SIG-M5 (cell line): ENCODE results near the gene BLVRA.
"Not testable (repeated sequence)": the region's sequence is repeated elsewhere in the genome, so short reads cannot be mapped to it uniquely, and the experiment has no call there.

ENCODE experiments used
- DNase-seq: peaks from one replicate; lab custom pipeline; 2025; lab: John Stamatoyannopoulos, UW

The BLVRA gene

DNA sequence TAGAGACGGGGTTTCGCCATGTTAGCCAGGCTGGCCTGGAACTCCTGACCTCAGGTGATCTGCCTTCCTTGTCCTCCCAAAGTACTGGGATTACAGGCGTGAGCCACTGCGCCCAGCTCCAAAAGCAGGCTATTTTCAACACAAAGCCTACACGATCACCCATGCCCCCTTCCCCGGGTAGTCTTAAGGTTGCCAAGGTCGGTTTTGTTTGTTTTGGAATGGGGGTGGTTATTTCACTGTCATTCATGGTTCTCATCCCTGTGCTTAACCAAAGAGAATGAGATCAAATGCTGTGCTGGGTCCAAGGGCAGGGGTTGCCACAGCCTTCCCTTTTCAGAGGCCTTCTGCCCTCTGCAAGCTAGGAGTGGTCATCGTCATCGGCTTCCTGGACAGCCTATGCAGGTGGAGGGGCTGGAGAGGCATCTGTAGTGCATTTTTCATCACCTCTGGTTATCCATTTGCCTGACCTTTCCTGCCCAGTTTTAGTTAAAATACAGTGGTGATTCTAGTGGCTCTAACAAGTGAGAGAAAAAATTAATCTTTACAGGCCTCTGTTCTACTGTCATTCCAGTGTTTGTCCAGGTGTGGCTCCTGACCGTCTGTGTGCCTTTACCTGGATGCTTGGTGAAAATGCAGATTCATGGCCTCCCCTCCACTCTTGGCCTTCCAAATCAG is 11.4 kb downstream of the BLVRA start:
- no peak for DNase-seq

DNA sequence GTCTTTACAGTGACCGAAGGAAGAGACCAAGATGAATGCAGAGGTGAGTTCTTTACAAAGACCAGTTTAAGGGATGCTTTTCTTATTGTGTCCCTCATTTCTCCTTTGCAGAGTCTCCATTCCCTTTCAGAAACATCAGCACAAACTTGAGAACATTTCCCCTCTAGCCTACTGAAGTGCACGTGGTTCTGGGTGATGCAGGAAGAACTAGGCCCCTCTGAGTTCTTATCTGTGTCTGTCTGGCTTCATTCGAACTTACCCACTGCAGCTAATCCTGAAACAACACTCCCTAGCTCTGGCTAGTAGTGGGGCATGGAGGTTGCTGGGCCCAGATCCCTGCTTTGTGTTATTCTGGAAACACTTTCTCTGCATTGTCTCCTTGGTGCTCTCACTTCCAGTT is 12.6 kb downstream of the BLVRA start:
- DNase-seq, result no peak

DNA sequence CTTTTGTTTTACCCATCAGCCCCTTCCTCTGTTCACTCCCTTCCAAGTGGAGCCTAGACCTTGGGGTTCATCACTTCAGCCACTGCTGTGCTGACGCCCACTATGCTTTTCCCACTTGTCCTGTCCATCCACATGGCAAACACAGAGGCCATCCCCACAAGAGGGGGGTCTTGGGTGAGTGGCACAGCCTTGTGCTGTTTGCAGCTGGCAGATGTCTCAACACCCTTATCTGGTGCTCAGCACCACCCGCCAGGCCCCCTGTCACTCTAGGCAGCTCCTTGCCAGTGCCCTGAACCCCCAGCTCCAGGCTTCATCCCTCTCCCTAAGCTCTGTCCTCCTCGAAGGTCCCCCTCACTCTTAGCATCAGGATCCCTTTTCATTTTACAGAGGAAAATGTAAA is 13.1 kb downstream of the BLVRA start:
- no peak for DNase-seq

DNA sequence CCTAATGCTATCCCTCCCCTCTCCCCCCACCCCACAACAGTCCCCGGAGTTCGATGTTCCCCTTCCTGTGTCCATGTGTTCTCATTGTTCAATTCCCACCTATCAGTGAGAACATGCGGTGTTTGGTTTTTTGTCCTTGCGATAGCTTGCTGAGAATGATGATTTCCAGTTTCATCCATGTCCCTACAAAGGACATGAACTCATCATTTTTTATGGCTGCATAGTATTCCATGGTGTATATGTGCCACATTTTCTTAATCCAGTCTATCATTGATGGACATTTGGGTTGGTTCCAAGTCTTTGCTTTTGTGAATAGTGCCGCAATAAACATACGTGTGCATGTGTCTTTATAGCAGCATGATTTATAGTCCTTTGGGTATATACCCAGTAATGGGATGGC is 14.8 kb downstream of the BLVRA start:
- not testable (repeated sequence) for DNase-seq

DNA sequence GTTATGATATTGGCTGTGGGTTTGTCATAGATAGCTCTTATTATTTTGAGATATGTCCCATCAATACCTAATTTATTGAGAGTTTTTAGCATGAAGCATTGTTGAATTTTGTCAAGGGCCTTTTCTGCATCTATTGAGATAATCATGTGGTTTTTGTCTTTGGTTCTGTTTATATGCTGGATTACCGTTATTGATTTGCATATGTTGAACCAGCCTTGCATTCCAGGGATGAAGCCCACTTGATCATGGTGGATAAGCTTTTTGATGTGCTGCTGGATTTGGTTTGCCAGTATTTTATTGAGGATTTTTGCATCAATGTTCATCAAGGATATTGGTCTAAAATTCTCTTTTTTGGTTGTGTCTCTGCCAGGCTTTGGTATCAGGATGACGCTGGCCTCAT is 16.8 kb downstream of the BLVRA start:
- not testable (repeated sequence) for DNase-seq

DNA sequence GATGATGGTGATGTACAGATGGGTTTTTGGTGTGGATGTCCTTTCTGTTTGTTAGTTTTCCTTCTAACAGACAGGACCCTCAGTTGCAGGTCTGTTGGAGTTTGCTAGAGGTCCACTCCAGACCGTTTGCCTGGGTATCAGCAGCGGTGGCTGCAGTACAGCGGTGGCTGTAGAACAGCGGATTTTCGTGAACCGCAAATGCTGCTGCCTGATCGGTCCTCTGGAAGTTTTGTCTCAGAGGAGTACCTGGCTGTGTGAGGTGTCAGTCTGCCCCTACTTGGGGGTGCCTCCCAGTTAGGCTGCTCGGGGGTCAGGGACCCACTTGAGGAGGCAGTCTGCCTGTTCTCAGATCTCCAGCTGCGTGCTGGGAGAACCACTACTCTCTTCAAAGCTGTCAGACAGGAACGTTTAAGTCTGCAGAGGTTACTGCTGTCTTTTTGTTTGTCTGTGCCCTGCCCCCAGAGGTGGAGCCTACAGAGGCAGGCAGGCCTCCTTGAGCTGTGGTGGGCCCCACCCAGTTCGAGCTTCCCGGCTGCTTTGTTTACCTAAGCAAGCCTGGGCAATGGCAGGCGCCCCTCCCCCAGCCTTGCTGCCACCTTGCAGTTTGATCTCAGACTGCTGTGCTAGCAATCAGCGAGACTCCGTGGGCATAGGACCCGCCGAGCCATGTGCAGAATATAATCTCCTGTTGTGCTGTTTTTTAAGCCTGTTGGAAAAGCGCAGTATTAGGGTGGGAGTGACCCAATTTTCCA is 20.0 kb downstream of the BLVRA start:
- not testable (repeated sequence) for DNase-seq

DNA sequence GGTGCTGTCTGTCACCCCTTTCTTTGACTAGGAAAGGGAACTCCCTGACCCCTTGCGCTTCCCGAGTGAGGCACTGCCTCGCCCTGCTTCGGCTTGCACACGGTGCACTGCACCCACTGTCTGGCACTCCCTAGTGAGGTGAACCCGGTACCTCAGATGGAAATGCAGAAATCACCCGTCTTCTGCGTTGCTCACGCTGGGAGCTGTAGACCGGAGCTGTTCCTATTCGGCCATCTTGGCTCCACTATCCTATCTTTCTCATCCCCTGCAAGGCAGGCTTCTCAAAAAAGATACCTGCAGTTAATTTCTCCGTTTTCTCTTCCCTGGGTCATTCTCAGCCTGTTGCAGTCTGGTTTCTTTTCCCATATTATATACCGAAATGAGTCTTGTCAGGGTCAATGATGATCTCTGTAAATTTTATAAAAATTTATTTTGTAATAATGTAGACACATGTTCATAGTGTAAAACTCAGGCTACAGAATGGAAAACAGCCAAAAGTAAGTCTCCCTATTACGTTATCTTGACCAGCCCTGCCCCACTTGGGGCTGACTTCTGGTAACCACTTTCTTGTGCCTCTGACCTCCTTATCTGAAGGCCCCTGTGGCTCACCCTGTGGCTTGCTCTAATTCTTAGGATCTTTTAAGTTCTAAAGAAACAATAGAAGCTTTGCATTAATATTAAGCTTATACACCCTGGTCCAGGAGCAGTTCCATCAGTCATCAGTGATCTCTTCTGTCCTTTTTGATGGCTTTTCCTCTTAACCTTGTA is 20.7 kb downstream of the BLVRA start:
- no peak for DNase-seq

DNA sequence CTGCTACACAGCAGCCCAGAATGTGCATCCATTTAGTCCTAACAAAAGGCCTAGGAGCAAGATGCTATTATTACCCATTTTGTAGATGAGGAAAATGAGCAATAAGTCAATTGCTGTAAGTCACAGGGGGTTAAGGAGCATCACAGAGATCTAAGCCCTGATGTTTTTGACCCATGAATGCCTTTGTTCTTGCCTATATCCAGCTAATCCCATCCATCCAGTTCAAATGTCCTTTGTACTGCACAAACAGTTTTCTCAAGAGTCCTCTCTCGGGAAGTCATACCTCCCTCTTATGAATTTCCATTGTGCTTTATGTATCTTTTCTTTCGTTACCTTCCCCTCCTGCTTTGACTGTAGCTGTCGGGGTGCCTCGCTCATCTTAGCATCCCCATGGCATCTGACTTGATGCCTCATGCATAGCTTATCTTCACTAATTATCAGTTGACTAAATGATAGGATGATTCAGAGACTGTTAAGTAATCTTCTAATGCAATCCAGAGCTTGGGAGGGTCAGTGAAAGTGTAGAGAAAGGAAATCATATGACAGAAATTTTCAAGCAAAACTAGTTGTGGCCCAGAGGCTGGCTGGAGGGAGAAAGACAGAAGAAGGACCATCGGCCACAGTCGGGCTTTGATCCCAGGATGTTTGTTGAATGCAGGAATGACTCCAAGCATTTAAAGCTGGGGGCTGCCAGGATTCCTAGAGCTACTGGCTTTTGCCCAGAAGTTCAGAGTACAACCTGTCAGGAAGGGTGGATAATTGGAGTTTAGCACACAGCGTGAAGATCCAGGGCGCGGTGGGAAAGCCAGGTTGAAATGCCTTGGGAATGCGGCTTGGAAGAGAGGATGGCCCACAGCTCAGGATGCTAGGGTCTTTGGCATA is 23.5 kb downstream of the BLVRA start:
- peak; percentile 10 for DNase-seq

DNA sequence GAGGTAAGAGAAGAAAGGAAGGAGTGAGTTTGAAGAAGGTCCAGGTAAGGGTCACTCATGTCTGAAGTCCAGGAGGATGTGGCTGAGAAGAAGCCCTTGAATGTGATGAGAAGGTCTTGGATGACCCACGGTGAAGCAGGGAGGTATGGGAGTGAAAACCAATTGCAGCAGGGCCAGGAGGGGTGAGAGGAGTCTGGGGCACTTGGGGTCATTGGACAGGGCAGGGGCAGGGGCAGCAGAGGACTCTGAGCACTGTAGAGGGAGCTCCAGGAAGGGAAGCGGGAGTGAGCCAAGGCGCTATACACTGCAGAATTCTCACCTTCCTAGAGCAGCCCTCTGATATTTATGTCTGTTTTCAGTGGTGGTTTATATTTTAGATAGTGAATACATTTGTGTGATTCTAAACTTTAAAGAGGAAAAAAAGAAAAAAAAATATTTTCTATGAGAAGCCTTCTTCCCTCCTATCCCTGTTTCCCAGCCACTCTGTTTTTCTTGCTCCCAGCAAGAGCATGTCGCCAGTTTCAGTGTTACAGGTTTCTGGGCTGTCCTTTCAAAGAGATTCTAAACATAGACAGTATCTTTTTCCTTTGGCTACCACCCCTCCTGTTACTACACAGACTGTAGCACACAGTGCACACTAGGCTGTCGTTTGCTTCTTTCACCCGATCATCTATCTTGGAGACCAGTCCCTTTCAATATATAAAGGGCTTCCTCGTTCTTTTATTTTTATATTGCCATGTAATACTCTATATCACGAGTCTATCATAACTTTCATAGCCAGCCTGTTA is 24.5 kb downstream of the BLVRA start:
- no peak for DNase-seq

DNA sequence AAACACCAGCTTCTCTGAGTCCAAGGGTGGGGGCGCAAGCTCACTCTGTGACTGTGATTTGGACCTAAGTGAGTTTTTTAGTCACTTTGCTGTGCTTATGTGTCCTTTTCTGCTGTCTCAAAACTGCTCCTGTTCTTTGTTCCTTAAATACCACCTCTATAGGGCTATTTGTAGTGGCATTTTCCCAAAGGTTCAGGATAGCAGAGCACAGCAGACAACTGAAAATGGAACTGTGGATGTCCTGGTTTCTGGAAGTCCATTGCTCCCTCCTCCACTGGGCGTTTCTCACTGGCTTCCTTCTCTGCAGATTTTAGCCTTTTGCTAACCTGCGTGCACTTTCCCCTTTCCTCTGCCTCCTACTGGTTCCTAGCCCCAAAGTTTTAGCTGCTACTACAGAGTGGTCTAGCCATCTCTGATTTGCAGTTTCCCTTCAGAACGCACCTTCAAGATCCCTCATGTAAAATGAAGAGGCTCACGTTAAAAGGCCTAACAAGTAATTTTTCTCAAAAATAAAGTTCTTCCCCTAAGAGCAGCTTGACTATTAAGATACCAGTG is 25.6 kb downstream of the BLVRA start:
- no peak for DNase-seq

DNA sequence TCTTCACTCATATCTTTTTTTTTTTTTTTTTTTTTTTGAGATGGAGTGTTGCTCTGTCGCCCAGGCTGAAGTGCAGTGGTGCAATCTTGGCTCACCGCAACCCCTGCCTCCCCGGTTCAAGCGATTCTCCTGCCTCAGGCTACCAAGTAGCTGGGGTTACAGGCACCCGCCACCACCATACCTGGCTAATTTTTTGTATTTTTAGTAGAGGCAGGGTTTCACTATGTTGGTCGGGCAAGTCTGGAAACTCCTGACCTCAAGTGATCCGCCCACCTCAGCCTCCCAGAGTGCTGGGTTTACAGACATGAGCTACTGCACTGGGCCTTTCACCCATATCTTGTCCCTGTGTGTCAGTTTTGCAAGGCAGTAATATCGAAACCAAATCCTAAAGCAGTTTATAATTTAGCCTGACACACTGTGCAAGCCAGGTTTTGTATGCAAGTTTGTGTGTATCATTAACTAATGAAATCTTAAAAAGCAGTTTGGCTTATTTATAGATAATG is 26.2 kb downstream of the BLVRA start:
- not testable (repeated sequence) for DNase-seq

DNA sequence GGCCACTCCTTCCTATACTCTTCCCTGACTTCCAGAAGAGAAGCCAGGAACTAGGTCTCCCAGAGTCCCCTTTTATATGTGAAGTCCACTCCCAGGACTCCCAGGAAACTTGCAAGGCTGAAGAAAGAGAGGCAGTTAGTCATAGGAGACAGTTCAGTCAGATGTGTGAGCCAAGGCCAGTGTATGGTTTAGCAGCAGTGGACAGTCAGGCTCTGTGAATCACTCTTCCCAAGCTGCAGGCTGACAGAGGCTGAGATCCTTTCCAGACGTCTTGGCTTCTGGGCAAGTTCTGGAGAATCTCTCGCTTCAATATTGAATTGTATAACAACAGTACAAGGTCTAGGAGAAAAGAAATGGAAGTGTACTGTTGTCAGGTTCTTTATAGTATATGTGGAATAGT is 26.9 kb downstream of the BLVRA start:
- no peak for DNase-seq

DNA sequence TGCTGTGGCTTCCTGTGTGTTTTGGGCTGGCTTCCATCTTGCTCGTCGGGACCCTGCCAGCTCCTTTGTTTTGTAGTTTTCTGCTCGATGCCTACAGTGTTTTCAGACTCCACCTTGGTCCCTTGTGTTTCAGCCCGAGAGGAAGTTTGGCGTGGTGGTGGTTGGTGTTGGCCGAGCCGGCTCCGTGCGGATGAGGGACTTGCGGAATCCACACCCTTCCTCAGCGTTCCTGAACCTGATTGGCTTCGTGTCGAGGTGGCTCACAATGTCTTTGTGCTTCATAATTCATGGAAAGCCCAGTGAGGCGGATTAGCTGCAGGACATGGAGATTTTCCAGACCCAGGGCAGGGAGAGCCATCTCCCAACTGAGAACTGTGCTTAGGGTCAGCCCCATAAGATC is 29.3 kb downstream of the BLVRA start:
- no peak for DNase-seq

DNA sequence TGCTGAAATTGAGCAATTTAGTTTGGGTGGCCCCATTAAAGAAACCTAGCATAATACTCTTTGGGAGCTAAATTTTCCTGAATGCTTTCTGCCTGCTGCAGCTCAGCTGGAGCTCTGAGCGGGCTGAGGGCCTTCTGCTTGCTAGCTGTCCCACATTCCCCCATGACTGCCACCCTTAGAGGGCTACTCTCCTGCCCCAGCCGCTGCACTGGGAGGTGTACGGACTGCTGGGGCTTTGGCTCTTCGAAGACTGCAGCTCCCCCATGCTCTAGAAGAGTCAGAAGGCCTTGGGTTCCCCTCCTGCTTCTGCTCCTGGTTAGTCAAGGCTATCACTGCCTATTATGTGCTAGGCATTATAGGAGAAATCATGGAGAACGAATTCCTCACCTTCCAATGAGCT is 31.5 kb downstream of the BLVRA start:
- DNase-seq, result no peak

DNA sequence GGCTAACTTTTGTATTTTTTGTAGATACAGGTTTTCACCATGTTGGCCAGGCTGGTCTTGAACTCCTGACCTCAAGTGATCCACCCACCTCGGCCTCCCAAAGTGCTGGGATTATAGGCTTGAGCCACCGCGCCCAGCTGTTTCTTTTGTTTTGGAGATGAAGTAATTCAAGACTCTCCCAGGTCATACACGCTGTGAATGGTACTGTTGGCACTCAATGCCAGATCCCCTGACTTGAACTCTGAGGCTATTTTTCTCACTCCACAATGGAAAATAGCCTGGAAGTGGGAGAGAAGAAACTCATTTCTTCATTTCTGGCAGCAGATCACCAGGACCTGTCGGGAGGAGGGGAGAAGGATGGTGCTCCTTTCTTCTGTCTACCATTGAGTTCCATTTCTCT is 32.4 kb downstream of the BLVRA start:
- DNase-seq, result no peak

DNA sequence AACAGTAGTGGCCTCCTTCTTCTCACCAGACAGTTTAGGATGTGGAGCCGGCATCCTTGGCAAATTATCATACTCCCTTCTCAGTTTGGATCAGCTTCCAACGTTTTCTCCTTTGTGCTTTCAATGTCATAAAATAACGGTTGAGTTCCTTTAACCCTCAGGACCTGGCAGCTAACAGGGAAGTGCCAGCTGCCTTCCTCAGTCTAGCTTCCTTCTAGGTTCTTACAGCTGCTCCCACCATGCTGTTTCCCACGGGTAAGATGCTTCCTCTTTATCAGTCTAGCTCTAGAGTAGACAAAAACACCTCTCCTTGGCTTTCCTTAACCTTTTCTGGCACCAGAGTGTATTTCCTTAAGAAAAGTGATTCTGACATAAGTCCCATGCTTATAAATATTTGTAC is 33.2 kb downstream of the BLVRA start:
- DNase-seq, result no peak

DNA sequence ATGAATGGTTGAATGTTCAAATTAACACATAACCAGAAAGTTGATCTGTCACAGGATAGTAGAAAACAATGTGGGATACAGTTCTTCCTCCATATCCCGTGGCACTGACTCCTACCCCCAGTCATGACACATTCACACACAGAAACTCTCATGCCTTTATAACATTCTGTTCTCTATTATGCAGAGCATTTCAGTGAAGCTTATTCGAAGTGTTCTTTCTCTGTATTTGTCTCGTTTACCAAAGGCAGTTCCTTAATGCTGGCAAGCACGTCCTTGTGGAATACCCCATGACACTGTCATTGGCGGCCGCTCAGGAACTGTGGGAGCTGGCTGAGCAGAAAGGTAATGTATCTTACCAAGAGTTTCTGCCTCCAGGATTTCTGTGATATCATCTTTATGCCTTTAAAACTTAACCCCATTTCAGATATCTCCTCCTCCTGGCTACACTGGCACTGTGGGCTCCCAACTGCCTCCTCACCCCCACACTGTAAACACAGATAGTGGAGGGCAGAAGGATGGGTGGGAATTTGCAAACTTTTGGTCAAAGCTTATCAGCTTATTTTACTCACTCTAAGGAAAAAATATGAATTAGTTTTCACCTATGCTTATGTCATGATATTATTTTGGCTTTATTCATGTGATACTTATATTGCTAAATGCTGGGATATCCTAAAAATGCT is 34.1 kb downstream of the BLVRA start:
- DNase-seq, result no peak

DNA sequence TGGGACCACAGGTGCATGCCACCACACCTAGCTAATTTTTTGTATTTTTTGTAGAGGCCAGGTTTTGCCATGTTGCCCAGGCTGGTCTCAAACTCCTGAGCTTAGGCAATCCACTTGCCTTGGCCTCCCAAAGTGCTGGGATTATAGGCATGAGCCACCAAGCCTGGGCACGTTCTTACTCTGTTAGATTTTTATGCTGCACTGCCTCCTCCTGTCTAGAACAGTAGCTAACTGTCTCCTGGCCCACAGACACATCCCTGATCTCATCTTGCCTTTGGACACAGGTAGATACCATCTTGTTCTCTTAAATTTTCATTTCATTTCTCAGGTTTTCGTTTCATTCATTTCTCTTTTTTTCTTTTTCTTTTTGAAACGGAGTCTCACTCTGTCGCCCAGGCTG is 41.1 kb downstream of the BLVRA start:
- DNase-seq, result no peak

DNA sequence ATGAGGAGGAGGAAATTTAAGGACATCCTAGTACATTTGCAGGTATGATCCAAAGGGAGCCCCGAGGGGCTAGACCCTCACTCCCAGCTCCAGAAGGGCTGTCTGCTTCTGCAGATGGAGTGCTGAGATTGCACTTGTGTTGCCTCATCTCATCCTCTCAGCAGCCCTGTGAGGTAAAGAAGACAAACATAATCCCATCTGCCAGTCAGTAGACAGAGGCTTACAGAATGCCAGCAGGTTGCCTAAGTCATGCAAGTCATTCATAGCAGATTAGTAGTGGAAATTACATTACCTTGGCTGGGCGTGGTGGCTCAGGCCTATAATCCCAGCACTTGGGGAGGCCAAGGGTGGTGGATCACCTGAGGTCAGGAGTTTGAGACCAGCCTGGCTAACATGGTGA is 45.4 kb downstream of the BLVRA start:
- no peak for DNase-seq

DNA sequence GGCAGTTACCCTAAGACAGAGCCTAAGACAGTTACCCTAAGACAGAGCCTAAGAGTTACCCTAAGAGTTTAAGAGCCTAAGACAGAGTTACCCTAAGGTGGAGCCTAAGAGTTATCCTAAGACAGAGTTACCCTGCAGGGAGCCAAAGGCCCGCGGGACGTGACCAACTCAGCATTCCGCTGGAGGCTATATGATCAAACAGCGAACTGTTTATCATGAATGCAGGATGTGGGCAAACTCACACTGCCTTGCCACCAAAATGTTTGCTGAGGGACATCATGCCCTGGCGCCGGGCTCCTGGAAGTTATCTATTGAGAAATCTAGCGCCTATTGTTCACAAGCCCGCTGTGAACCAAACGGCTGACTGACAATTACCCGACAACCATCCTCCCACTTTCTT is 49.9 kb downstream of the BLVRA start:
- DNase-seq, result no peak
